ENCODE measurements around the gene TMEM233. TPM values are rescaled to one million over a fixed set of nuclear protein-coding genes. Genes with fewer than 3 reads are reported as not detected.

The TMEM233 gene
- total RNA-seq, 1 donor from 2014 or later = not detected

- H3K27ac Mint-ChIP-seq (ENCODE audit: unreplicated experiment) = no peak overlapping the region
- peaks cover 13% of the 10 kb centered on the region for H3K36me3 Mint-ChIP-seq (ENCODE audit: low read depth)
- no peak for TF ChIP-seq CTCF (IDR thresholded peaks at IDR 0.05)
- H3K27me3 Mint-ChIP-seq (ENCODE audit: low read depth) = no peaks in the 10 kb centered on the region
- H3K4me3 Mint-ChIP-seq (ENCODE audit: unreplicated experiment) = peak overlapping the region; percentile 46
- H3K9me3 Mint-ChIP-seq (ENCODE audit: low read depth) = no peaks in the 10 kb centered on the region
- DNase-seq (ENCODE audit: low spot score) = no peak
- peaks cover 34% of the 10 kb centered on the region for H3K4me1 Mint-ChIP-seq (ENCODE audit: low read depth)
Observed at GRCh38 chr12:119669744-119670472, 76.3 kb downstream of the TMEM233 start.

DNA sequence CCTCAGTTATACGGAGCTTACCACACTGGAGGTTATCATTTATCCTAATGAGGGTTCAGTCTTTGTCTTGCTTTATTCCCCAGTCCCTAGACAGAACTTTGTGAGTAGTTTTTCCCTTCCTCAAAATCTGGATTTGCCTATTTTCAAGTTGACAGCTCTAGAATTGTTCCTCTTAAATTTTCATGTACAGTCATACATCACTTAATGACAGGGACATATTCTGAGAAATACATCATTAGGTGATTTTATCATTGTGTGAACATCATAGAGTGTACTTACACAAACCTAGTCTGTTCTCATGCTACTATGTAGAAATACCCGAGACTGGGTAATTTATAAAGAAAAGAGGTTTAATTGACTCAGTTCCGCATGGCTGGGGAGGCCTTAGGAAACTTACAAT is 77.5 kb downstream of the TMEM233 start:
- Mint-ChIP-seq H3K27ac (ENCODE audit: unreplicated experiment) (no peak overlapping the region), H3K9me3 (ENCODE audit: low read depth) (no peaks in the 10 kb centered on the region), H3K4me1 (ENCODE audit: low read depth) (peaks cover 34% of the 10 kb centered on the region), H3K36me3 (ENCODE audit: low read depth) (peaks cover 18% of the 10 kb centered on the region), H3K4me3 (ENCODE audit: unreplicated experiment) (no peak overlapping the region), H3K27me3 (ENCODE audit: low read depth) (no peaks in the 10 kb centered on the region)
- TF ChIP-seq CTCF (IDR thresholded peaks at IDR 0.05) = no peak
- DNase-seq (ENCODE audit: low spot score) = no peak

- no peak overlapping the region for H3K4me3 Mint-ChIP-seq (ENCODE audit: unreplicated experiment)
- peaks cover 30% of the 10 kb centered on the region for H3K4me1 Mint-ChIP-seq (ENCODE audit: low read depth)
- peaks cover 26% of the 10 kb centered on the region for H3K36me3 Mint-ChIP-seq (ENCODE audit: low read depth)
- no peak overlapping the region for H3K27ac Mint-ChIP-seq (ENCODE audit: unreplicated experiment)
- TF ChIP-seq CTCF (IDR thresholded peaks at IDR 0.05) = no peak
- DNase-seq (ENCODE audit: low spot score) = no peak
- H3K27me3 Mint-ChIP-seq (ENCODE audit: low read depth) = no peaks in the 10 kb centered on the region
- no peaks in the 10 kb centered on the region for H3K9me3 Mint-ChIP-seq (ENCODE audit: low read depth)
Observed at GRCh38 chr12:119672194-119672593, 78.6 kb downstream of the TMEM233 start.

GRCh38 chr12:119673634-119674033 is 80.1 kb downstream of the TMEM233 start:
- Mint-ChIP-seq H3K36me3 (ENCODE audit: low read depth) (peaks cover 30% of the 10 kb centered on the region), H3K27me3 (ENCODE audit: low read depth) (no peaks in the 10 kb centered on the region), H3K9me3 (ENCODE audit: low read depth) (no peaks in the 10 kb centered on the region), H3K4me3 (ENCODE audit: unreplicated experiment) (no peak overlapping the region), H3K27ac (ENCODE audit: unreplicated experiment) (no peak overlapping the region), H3K4me1 (ENCODE audit: low read depth) (peaks cover 22% of the 10 kb centered on the region)
- DNase-seq (ENCODE audit: low spot score) = no peak
- TF ChIP-seq CTCF (IDR thresholded peaks at IDR 0.05) = no peak

GRCh38 chr12:119674560-119674959 is 81.0 kb downstream of the TMEM233 start:
- no peaks in the 10 kb centered on the region for H3K9me3 Mint-ChIP-seq (ENCODE audit: low read depth)
- TF ChIP-seq CTCF (IDR thresholded peaks at IDR 0.05) = no peak
- peaks cover 17% of the 10 kb centered on the region for H3K4me1 Mint-ChIP-seq (ENCODE audit: low read depth)
- peaks cover 34% of the 10 kb centered on the region for H3K36me3 Mint-ChIP-seq (ENCODE audit: low read depth)
- H3K27me3 Mint-ChIP-seq (ENCODE audit: low read depth) = no peaks in the 10 kb centered on the region
- H3K27ac Mint-ChIP-seq (ENCODE audit: unreplicated experiment) = no peak overlapping the region
- no peak overlapping the region for H3K4me3 Mint-ChIP-seq (ENCODE audit: unreplicated experiment)
- DNase-seq (ENCODE audit: low spot score) = no peak

Measured in chondrocyte (in vitro differentiated cells).